ENCODE results near the gene ARMC6. TPM values are rescaled to one million over a fixed set of nuclear protein-coding genes. Genes with fewer than 3 reads are reported as not detected.

ARMC6 gene
- total RNA-seq, 1 donor from 2014 or later = 44.9 TPM

DNA sequence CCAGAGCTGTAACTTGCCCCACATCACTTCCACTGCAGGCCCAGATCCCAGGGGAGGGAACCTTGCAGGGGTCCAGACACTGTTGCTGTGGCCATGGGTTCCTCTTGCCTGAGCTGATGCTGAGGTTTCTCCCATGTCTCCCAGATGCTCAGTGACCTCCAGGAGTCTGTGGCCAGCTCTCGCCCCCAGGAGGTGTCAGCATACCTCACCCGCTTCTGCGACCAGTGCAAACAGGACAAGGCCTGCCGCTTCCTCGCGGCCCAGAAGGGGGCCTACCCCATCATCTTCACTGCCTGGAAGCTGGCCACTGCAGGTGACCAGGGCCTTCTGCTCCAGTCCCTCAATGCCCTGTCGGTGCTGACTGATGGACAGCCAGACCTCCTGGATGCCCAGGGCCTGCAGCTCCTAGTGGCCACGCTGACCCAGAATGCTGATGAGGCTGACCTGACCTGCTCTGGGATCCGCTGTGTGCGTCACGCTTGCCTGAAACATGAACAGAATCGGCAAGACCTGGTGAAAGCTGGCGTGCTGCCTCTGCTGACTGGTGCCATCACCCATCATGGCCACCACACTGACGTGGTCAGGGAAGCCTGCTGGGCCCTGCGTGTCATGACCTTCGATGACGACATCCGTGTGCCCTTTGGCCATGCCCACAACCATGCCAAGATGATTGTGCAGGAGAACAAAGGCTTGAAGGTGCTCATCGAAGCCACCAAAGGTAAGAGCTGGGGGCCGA lies 18.2 kb downstream of the ARMC6 start:
- H3K4me3 Mint-ChIP-seq (ENCODE audit: low read depth) = no peak overlapping the region
- no peaks in the 10 kb centered on the region for H3K27me3 Mint-ChIP-seq (ENCODE audit: low read depth)
- intact Hi-C loops (cut with micrococcal nuclease) = no loop called here
- DNase-seq (ENCODE audit: low spot score) = no peak
- no peaks in the 10 kb centered on the region for H3K9me3 Mint-ChIP-seq
- H3K4me1 Mint-ChIP-seq (ENCODE audit: low read depth) = no peaks in the 10 kb centered on the region
- H3K27ac Mint-ChIP-seq = no peak overlapping the region
- H3K36me3 Mint-ChIP-seq (ENCODE audit: low read depth) = peaks cover 48% of the 10 kb centered on the region

DNA sequence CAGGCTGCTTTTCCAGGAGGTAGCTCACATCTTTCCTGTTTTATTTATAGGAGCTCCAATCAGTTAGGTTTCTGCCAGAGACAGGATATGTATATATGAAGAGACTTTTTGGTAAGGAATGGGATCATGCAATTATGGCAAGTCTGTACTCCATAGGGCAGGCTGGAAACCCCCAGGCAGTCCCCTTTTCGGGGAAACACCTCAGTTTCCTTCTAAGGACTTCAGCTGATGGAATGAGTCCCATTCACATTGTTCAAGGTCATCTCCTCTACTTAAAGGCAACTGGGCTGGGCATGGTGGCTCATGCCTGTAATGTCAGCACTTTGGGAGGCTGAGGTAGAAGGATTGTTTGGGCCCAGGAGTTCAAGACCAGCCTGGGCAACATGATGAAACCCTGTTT lies 19.5 kb downstream of the ARMC6 start:
- no peak overlapping the region for H3K27ac Mint-ChIP-seq
- H3K9me3 Mint-ChIP-seq = no peaks in the 10 kb centered on the region

DNA sequence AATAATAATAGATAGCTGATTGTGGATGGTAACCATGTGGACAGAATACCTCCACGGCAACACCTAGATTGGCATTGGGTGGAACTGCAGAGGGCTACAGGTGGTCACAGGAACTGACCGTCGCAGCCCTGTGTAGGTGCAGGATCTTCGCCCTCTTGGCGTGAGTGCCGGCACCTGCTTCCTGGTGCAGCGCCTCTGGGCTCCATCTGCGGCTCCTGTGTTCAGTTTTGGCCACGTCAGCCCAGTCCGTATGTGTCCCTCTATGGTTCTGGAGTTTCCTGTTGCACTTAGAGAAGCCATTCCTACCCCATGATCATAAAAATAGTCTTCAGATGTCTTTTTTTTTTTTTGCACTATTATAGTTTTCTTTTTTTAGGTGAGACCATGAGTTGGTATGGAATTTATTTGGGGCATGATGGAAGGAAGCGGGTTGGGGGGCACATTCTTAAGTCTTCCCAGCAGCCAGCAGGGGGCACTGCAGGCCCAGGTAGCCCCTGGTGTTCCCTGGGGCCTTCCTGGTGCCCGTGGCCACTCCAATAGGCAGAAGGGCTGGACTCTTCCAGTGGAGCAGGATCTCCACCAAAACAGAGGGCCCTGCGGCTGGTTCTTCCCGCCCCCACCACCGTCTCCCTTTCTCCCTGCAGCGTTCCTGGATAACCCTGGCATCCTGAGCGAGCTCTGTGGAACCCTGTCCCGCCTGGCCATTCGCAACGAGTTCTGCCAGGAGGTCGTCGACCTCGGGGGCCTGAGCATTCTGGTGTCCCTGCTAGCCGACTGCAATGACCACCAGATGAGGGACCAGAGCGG lies 20.3 kb downstream of the ARMC6 start:
- Mint-ChIP-seq H3K27ac (no peak overlapping the region), H3K4me3 (ENCODE audit: low read depth) (no peak overlapping the region), H3K9me3 (no peaks in the 10 kb centered on the region), H3K27me3 (ENCODE audit: low read depth) (no peaks in the 10 kb centered on the region), H3K36me3 (ENCODE audit: low read depth) (peaks cover 41% of the 10 kb centered on the region), H3K4me1 (ENCODE audit: low read depth) (no peaks in the 10 kb centered on the region)
- no peak for DNase-seq (ENCODE audit: low spot score)
- intact Hi-C loops (cut with micrococcal nuclease) = no loop called here

More for the DNA sequence above, 19.5 kb downstream of the ARMC6 start:
- Mint-ChIP-seq H3K4me1 (ENCODE audit: low read depth) (no peaks in the 10 kb centered on the region), H3K4me3 (ENCODE audit: low read depth) (no peak overlapping the region), H3K27me3 (ENCODE audit: low read depth) (no peaks in the 10 kb centered on the region), H3K36me3 (ENCODE audit: low read depth) (peaks cover 36% of the 10 kb centered on the region)
- intact Hi-C loops (cut with micrococcal nuclease) = no loop called here
- DNase-seq (ENCODE audit: low spot score) = no peak

DNA sequence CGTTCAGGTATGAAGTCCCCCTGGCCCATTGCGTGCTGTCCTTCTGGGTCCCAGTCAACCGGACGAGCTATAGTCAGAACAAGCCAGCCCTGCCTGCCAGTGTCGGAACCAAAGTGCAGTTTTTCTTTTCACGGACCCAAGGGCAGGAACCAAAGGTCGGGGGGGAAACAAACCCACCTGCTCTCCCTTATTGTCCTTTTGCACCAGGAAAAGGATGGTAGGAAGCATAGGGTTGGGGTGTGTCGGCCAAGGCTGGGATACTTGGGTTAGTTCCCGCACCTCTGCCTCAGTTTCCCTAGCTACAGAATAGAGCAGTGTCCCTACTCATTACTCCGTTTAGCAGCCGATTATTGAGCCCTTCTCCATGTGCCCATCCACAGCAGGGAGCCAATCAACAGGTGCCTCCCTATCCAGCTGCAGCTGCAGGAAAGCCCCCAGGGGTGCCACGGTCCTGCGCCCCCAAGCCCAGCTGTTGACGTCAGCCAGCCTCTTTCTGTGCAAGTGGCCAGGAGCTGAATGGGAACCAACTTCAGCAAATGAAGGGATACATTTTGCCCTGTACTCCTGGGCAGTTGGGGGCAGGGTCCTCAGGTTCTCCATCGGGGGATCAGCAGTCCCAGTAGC lies 21.0 kb downstream of the ARMC6 start:
- Mint-ChIP-seq H3K4me3 (ENCODE audit: low read depth) (no peak overlapping the region), H3K27ac (no peak overlapping the region), H3K9me3 (no peaks in the 10 kb centered on the region), H3K36me3 (ENCODE audit: low read depth) (peaks cover 44% of the 10 kb centered on the region), H3K27me3 (ENCODE audit: low read depth) (no peaks in the 10 kb centered on the region), H3K4me1 (ENCODE audit: low read depth) (no peaks in the 10 kb centered on the region)
- DNase-seq (ENCODE audit: low spot score) = no peak
- intact Hi-C loops (cut with micrococcal nuclease) = no loop called here

DNA sequence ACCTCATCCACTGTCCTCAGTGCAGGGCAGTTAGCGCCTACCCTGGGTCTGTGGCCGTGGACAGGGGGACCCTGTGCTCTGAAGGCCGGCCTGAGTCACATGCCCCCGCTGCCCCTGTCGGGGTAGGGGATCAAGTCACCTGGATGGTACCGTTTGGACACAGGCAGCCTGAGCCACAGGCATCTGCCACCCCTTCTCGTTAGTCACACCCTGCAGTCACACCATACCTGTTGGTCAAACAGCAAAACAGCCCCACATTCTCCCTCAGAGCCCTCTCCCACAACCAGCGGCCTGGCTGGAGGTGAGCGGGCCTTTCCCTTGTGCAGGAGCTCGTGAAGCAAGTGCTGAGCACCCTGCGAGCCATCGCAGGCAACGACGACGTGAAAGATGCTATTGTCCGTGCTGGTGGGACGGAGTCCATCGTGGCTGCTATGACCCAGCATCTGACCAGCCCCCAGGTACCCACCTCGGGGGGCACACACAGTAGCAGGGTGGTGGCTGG lies 21.6 kb downstream of the ARMC6 start:
- intact Hi-C loops (cut with micrococcal nuclease) = no loop called here
- H3K27ac Mint-ChIP-seq = no peak overlapping the region
- H3K27me3 Mint-ChIP-seq (ENCODE audit: low read depth) = no peaks in the 10 kb centered on the region
- peaks cover 49% of the 10 kb centered on the region for H3K36me3 Mint-ChIP-seq (ENCODE audit: low read depth)
- no peak for DNase-seq (ENCODE audit: low spot score)
- H3K9me3 Mint-ChIP-seq = no peaks in the 10 kb centered on the region
- H3K4me1 Mint-ChIP-seq (ENCODE audit: low read depth) = no peaks in the 10 kb centered on the region
- H3K4me3 Mint-ChIP-seq (ENCODE audit: low read depth) = no peak overlapping the region

DNA sequence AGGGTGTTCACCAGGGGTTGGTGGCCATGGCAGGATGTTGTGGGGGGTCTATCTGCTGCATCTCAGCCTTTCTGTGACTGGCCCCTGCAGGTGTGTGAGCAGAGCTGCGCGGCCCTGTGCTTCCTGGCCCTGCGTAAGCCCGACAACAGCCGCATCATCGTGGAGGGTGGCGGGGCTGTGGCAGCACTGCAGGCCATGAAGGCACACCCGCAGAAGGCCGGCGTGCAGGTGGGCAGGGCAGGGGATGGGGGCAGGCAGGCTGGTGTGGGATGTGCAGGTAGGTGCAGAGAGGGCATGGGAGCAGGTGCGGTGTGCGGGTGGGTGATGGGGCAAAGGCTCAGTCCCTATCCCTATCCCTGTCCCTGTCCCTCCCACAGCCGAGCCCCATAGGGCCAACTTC lies 22.3 kb downstream of the ARMC6 start:
- no peak overlapping the region for H3K4me3 Mint-ChIP-seq (ENCODE audit: low read depth)
- H3K27me3 Mint-ChIP-seq (ENCODE audit: low read depth) = no peaks in the 10 kb centered on the region
- H3K27ac Mint-ChIP-seq = no peak overlapping the region
- intact Hi-C loops (cut with micrococcal nuclease) = no loop called here
- H3K36me3 Mint-ChIP-seq (ENCODE audit: low read depth) = peaks cover 47% of the 10 kb centered on the region
- H3K4me1 Mint-ChIP-seq (ENCODE audit: low read depth) = no peaks in the 10 kb centered on the region
- no peaks in the 10 kb centered on the region for H3K9me3 Mint-ChIP-seq
- no peak for DNase-seq (ENCODE audit: low spot score)

DNA sequence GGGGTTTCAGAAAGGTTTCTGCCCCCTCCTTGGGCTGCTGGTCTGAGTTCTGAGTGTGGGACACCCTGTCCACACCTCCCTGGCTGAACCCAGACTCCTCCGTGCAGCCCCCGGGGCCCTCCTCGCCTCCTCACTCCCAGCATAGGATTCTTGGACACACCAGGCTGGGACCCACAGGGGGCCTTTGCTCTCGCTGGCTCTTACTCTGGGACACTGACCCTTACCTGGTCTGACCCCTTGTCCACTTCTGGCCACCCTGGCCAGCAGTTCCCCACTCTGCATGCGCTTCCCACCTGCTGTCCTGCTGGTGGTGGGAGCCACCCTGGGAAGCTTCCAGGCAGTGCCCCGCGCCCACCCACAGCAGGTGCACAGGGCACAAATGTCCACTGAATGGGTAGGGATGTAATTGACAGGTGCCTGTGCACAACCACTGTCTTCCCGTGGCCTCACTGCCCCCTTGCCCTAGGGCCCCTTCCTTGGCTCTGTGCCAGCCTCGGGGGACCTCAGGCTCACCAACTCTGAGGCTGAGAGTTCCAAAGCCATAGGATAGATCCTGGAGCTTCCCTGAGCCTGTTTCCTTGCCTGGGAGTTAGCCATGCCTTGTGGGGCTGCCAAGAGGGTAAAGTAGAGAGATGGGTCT lies 23.4 kb downstream of the ARMC6 start:
- no peak for DNase-seq (ENCODE audit: low spot score)
- Mint-ChIP-seq H3K4me3 (ENCODE audit: low read depth) (no peak overlapping the region), H3K27me3 (ENCODE audit: low read depth) (no peaks in the 10 kb centered on the region), H3K9me3 (no peaks in the 10 kb centered on the region), H3K4me1 (ENCODE audit: low read depth) (no peaks in the 10 kb centered on the region), H3K36me3 (ENCODE audit: low read depth) (peaks cover 40% of the 10 kb centered on the region), H3K27ac (no peak overlapping the region)
- intact Hi-C loops (cut with micrococcal nuclease) = no loop called here

DNA sequence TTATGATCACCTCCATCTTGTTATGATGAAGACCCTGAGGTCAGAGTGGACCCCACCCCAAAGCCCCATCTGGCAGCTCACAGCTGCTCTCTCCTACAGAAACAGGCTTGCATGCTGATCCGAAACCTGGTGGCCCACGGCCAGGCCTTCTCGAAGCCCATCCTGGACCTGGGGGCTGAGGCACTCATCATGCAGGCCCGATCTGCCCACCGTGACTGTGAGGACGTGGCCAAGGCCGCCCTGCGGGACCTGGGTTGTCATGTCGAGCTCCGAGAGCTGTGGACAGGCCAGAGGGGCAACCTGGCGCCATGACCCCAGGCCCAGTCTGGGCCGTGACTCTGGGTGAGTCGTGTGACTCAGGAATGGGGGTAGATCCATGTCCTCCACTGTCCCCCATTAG lies 23.9 kb downstream of the ARMC6 start:
- Mint-ChIP-seq H3K4me3 (ENCODE audit: low read depth) (no peak overlapping the region), H3K4me1 (ENCODE audit: low read depth) (peaks cover 2% of the 10 kb centered on the region), H3K27me3 (ENCODE audit: low read depth) (no peaks in the 10 kb centered on the region), H3K9me3 (no peaks in the 10 kb centered on the region), H3K36me3 (ENCODE audit: low read depth) (peaks cover 38% of the 10 kb centered on the region), H3K27ac (no peak overlapping the region)
- DNase-seq (ENCODE audit: low spot score) = no peak
- intact Hi-C loops (cut with micrococcal nuclease) = no loop called here

DNA sequence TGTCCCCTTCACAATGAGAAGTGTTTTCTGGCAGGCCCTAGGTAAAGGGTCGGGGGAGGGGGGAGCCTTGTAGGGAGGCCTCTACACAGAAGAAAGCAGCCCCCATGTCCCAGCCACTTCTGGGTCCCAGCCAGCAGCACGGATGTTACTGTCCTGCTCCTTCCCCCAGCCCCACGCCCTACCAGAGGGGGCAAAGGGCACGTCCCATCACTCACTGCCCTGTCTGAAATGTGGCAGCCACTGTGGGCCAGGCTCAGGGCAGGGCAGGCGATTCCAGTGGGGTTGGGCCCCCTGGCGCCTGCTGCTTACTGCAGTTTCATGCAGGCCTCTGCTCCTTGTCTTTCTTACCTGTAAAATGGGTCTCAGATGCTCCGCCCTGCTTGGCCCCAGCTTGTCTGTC lies 24.3 kb downstream of the ARMC6 start:
- Mint-ChIP-seq H3K36me3 (ENCODE audit: low read depth) (peaks cover 40% of the 10 kb centered on the region), H3K4me3 (ENCODE audit: low read depth) (no peak overlapping the region), H3K27ac (no peak overlapping the region), H3K9me3 (no peaks in the 10 kb centered on the region), H3K27me3 (ENCODE audit: low read depth) (no peaks in the 10 kb centered on the region), H3K4me1 (ENCODE audit: low read depth) (peaks cover 6% of the 10 kb centered on the region)
- no peak for DNase-seq (ENCODE audit: low spot score)
- intact Hi-C loops (cut with micrococcal nuclease) = no loop called here

DNA sequence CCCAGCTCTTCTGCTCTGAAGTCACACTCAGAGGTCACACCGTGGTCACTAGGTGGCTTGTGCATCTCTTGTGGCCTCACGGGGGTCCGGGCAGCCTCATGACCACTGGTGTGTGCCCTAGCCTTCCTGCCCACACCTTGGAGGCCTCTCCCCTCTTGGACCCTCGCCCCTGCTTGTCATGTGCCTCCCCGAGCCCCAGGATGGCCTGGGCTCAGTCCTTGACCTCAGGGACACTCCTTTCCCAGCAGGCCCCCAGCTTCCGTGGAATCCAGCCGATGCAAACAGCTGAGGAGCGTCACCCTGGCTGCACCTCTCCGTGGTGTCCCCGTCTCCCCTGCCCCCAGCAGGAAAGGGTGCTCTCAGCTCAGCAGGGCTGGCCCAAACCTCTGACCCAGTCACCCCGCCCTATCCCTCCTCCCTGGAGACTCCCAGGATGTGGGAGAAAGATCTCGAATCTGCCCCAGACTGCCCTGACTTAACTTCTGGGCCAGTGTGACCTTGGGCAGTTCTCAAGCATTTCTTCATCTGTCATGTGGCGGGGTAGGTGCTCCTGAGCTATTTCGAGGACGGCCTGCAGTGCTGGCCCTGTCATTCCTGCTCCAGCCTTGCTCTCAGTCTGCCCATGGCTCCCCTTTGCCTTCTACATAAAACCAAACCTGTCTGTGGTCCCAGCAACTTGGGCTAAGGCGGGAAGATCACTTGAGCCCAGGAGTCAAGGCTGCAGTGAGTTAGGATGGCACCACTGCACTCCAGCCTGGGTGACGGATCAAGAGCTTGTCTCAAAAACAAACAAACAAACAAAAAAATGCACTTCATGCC lies 25.8 kb downstream of the ARMC6 start:
- no peak for DNase-seq (ENCODE audit: low spot score)
- H3K4me3 Mint-ChIP-seq (ENCODE audit: low read depth) = no peak overlapping the region
- H3K27ac Mint-ChIP-seq = no peak overlapping the region
- peaks cover 9% of the 10 kb centered on the region for H3K4me1 Mint-ChIP-seq (ENCODE audit: low read depth)
- H3K36me3 Mint-ChIP-seq (ENCODE audit: low read depth) = peaks cover 31% of the 10 kb centered on the region
- intact Hi-C loops (cut with micrococcal nuclease) = no loop called here
- H3K27me3 Mint-ChIP-seq (ENCODE audit: low read depth) = no peaks in the 10 kb centered on the region
- H3K9me3 Mint-ChIP-seq = no peaks in the 10 kb centered on the region

DNA sequence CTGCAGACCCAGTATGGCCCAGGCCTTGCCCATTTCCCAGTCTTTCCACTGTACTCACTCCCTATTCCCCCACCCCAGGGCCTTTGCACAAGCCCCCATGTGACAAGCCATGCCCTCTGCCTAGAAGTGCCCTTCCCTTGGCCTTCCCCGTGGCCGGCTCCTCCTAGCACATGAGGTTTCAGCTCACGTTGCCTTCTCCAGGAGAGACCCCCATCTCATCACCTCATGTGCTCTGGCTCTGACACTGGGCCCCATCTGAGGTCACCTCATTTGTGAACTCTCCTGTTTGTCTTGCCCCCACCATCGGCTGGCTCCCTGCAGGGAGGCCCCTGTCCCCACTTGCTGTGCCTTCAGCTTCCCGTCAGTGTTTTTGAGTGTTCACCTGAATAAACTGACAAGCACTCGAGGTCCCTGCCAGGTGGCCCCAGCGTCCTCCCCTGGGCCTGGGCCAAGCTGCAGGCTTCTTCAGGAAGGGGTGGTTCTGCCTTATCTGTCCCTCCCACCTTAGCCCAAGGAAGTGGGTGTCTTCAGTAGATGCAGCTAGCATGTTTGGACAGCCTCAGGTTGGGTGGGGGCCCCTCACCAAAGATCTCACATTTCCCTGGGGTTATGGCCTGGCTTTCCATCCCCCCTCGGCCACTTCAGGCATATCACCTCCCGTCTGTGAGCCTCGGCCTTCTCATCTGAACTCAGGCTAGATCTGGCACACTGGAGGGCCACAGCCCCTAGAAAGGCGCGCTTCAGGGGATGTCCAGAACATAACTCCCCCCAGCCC lies 26.6 kb downstream of the ARMC6 start:
- Mint-ChIP-seq H3K4me3 (ENCODE audit: low read depth) (no peak overlapping the region), H3K27ac (no peak overlapping the region), H3K27me3 (ENCODE audit: low read depth) (no peaks in the 10 kb centered on the region), H3K9me3 (no peaks in the 10 kb centered on the region), H3K36me3 (ENCODE audit: low read depth) (peaks cover 25% of the 10 kb centered on the region), H3K4me1 (ENCODE audit: low read depth) (peaks cover 15% of the 10 kb centered on the region)
- intact Hi-C loops (cut with micrococcal nuclease) = no loop called here
- no peak for DNase-seq (ENCODE audit: low spot score)
